SK-N-SH treated with all-trans-retinoic acid at 6 μM for 48 hours (cell line): ENCODE data around the gene RHBDD1.

Experiments used
- ARNTL ChIP-seq: fragments of 450-650 bp; formaldehyde crosslinking; IDR thresholded peaks from 2 replicates; pipeline ENCODE4 v1.5.0; 2020; ENCODE audit warnings: low read depth, mild to moderate bottlenecking, moderate library complexity, borderline replicate concordance
- ISL1 ChIP-seq: fragments of 250-450 bp; sonication (Bioruptor Pico); IDR thresholded peaks from 2 replicates; pipeline ENCODE4 v2.1.2; 2022; ENCODE audit warnings: mild to moderate bottlenecking, moderate library complexity
- RARB ChIP-seq: fragments of 250-450 bp; sonication (Bioruptor Pico); IDR thresholded peaks from 2 replicates; pipeline ENCODE4 v1.8.0; 2021; ENCODE audit warnings: mild to moderate bottlenecking, moderate library complexity
- SNAI2 ChIP-seq: fragments of 250-450 bp; sonication (Bioruptor Pico); IDR thresholded peaks from 2 replicates; pipeline ENCODE4 v1.5.0; 2020; ENCODE audit warnings: mild to moderate bottlenecking, moderate library complexity
- ZC3H10 ChIP-seq: fragments of 250-450 bp; sonication (Bioruptor Pico); IDR thresholded peaks from 2 replicates; pipeline ENCODE4 v1.5.1; 2021; ENCODE audit warnings: mild to moderate bottlenecking, moderate library complexity
- ZFP3 ChIP-seq: fragments of 250-450 bp; sonication (Bioruptor Pico); IDR thresholded peaks from 2 replicates; pipeline ENCODE4 v1.5.0; 2020; ENCODE audit warnings: mild to moderate bottlenecking, moderate library complexity
- ZNF565 ChIP-seq: fragments of 450-650 bp; formaldehyde crosslinking; conservative IDR thresholded peaks from 2 replicates; pipeline ENCODE4 v1.5.0; 2020; ENCODE audit warnings: low read depth, mild to moderate bottlenecking, moderate library complexity
- ZNF70 ChIP-seq: fragments of 450-650 bp; formaldehyde crosslinking; IDR thresholded peaks from 2 replicates; pipeline ENCODE4 v1.5.0; 2020; ENCODE audit warnings: mild to moderate bottlenecking, moderate library complexity
- ZNF8 ChIP-seq: fragments of 450-650 bp; formaldehyde crosslinking; IDR thresholded peaks from 2 replicates; pipeline ENCODE4 v1.5.0; 2020; ENCODE audit warnings: mild to moderate bottlenecking, moderate library complexity
- TF ChIP-seq, protein P1 (sequence below): fragments of 250-450 bp; sonication (Bioruptor Pico); IDR thresholded peaks from 2 replicates; pipeline ENCODE4 v1.8.0; 2020; ENCODE audit warnings: mild to moderate bottlenecking, moderate library complexity, borderline replicate concordance
- TF ChIP-seq, protein P2 (sequence below): fragments of 250-450 bp; sonication (Bioruptor Pico); IDR thresholded peaks from 2 replicates; pipeline ENCODE4 v1.5.0; 2020; ENCODE audit warnings: mild to moderate bottlenecking, moderate library complexity
- TF ChIP-seq, protein P3 (sequence below): fragments of 250-450 bp; sonication (Bioruptor Pico); IDR thresholded peaks from 2 replicates; pipeline ENCODE4 v1.5.1; 2021; ENCODE audit warnings: mild to moderate bottlenecking, moderate library complexity

DNA sequence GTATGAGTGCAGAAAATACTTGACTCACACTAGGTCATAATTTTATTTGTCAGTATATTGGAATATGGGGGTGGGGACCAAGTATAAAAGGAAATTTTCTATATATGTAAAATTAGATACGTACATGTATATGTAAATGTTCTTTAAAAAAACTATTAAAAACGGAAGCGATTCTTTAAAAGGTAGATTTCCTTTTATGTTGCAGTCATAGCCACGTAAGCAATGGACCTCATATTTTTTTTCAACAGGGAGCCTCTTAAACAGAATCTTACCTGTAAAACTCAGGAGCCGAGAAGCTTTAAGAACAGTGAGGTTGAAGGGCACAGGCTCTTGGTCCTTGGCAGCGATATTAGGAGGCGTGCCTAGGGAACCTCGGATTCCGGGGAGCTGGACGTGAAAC, 3.3 kb downstream of the RHBDD1 start:
- TF ChIP-seq, protein P1, sequence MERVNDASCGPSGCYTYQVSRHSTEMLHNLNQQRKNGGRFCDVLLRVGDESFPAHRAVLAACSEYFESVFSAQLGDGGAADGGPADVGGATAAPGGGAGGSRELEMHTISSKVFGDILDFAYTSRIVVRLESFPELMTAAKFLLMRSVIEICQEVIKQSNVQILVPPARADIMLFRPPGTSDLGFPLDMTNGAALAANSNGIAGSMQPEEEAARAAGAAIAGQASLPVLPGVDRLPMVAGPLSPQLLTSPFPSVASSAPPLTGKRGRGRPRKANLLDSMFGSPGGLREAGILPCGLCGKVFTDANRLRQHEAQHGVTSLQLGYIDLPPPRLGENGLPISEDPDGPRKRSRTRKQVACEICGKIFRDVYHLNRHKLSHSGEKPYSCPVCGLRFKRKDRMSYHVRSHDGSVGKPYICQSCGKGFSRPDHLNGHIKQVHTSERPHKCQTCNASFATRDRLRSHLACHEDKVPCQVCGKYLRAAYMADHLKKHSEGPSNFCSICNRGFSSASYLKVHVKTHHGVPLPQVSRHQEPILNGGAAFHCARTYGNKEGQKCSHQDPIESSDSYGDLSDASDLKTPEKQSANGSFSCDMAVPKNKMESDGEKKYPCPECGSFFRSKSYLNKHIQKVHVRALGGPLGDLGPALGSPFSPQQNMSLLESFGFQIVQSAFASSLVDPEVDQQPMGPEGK (CRISPR knock-in tag): no peak
- no peak for TF ChIP-seq ISL1 (CRISPR knock-in tag)
- TF ChIP-seq RARB (CRISPR knock-in tag): no peak
- TF ChIP-seq SNAI2 (CRISPR knock-in tag): no peak
- TF ChIP-seq, protein P2, sequence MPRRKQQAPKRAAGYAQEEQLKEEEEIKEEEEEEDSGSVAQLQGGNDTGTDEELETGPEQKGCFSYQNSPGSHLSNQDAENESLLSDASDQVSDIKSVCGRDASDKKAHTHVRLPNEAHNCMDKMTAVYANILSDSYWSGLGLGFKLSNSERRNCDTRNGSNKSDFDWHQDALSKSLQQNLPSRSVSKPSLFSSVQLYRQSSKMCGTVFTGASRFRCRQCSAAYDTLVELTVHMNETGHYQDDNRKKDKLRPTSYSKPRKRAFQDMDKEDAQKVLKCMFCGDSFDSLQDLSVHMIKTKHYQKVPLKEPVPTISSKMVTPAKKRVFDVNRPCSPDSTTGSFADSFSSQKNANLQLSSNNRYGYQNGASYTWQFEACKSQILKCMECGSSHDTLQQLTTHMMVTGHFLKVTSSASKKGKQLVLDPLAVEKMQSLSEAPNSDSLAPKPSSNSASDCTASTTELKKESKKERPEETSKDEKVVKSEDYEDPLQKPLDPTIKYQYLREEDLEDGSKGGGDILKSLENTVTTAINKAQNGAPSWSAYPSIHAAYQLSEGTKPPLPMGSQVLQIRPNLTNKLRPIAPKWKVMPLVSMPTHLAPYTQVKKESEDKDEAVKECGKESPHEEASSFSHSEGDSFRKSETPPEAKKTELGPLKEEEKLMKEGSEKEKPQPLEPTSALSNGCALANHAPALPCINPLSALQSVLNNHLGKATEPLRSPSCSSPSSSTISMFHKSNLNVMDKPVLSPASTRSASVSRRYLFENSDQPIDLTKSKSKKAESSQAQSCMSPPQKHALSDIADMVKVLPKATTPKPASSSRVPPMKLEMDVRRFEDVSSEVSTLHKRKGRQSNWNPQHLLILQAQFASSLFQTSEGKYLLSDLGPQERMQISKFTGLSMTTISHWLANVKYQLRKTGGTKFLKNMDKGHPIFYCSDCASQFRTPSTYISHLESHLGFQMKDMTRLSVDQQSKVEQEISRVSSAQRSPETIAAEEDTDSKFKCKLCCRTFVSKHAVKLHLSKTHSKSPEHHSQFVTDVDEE: no peak
- no peak for TF ChIP-seq ZNF70 (CRISPR knock-in tag)
- no peak for TF ChIP-seq ZNF8 (CRISPR knock-in tag)
- TF ChIP-seq ARNTL (CRISPR knock-in tag): no peak
- no peak for TF ChIP-seq ZFP3 (CRISPR knock-in tag)
- TF ChIP-seq ZNF565: no peak
- TF ChIP-seq, protein P3, sequence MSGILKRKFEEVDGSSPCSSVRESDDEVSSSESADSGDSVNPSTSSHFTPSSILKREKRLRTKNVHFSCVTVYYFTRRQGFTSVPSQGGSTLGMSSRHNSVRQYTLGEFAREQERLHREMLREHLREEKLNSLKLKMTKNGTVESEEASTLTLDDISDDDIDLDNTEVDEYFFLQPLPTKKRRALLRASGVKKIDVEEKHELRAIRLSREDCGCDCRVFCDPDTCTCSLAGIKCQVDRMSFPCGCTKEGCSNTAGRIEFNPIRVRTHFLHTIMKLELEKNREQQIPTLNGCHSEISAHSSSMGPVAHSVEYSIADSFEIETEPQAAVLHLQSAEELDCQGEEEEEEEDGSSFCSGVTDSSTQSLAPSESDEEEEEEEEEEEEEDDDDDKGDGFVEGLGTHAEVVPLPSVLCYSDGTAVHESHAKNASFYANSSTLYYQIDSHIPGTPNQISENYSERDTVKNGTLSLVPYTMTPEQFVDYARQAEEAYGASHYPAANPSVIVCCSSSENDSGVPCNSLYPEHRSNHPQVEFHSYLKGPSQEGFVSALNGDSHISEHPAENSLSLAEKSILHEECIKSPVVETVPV (CRISPR knock-in tag): no peak
- TF ChIP-seq ZC3H10 (CRISPR knock-in tag): no peak
